Measurements from ENCODE around the gene PTK7. TPM values are rescaled to one million over a fixed set of nuclear protein-coding genes. Genes with fewer than 3 reads are reported as not detected.
"Not testable (repeated sequence)": the region's sequence is repeated elsewhere in the genome, so short reads cannot be mapped to it uniquely, and the experiment has no call there.

Gene PTK7
- total RNA-seq, 1 donor from 2014 or later = 155 TPM

DNA sequence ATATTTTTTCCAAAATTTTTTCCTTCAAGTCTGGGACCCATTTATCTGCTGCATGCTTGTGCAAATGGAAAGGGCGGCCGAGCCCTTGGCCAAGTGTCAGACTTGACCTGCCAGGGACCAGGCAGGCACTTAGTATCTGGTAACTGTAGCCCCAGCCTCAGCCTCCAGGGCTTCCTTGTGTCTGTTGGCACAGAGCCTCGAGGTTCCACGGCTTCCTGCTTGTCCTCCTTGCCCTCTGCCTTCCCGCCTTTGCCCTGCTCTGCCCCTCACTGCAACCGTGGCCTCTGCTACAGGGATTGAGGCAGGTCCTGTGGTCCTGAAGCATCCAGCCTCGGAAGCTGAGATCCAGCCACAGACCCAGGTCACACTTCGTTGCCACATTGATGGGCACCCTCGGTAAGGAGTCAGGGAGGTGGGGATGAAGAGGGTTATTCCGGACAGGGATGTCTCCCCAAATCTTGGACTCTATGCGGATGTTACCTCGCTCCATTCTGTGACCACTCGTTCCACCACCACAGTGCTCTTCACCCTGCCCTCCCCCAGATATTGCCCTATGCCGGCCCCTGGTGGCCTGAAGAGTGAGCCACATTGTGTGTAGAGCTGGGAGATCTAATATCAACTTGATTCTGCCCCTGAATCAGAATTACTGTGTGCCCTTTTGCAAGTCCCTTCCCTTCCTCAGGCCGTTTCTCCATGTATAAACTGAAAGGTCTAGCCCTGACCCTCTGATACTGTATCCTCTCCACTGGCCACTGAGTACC, 53.5 kb downstream of the PTK7 start:
- Mint-ChIP-seq H3K27ac (no peak overlapping the region), H3K4me3 (peak overlapping the region; percentile 5), H3K9me3 (no peaks in the 10 kb centered on the region), H3K36me3 (peaks cover 4% of the 10 kb centered on the region), H3K27me3 (no peaks in the 10 kb centered on the region), H3K4me1 (ENCODE audit: unreplicated experiment) (peaks cover 20% of the 10 kb centered on the region)
- DNase-seq (ENCODE audit: extremely low spot score, unreplicated experiment) = no peak
- TF ChIP-seq, protein P1, sequence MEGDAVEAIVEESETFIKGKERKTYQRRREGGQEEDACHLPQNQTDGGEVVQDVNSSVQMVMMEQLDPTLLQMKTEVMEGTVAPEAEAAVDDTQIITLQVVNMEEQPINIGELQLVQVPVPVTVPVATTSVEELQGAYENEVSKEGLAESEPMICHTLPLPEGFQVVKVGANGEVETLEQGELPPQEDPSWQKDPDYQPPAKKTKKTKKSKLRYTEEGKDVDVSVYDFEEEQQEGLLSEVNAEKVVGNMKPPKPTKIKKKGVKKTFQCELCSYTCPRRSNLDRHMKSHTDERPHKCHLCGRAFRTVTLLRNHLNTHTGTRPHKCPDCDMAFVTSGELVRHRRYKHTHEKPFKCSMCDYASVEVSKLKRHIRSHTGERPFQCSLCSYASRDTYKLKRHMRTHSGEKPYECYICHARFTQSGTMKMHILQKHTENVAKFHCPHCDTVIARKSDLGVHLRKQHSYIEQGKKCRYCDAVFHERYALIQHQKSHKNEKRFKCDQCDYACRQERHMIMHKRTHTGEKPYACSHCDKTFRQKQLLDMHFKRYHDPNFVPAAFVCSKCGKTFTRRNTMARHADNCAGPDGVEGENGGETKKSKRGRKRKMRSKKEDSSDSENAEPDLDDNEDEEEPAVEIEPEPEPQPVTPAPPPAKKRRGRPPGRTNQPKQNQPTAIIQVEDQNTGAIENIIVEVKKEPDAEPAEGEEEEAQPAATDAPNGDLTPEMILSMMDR (conservative IDR thresholded peaks at IDR 0.05) = peak; percentile 68

DNA sequence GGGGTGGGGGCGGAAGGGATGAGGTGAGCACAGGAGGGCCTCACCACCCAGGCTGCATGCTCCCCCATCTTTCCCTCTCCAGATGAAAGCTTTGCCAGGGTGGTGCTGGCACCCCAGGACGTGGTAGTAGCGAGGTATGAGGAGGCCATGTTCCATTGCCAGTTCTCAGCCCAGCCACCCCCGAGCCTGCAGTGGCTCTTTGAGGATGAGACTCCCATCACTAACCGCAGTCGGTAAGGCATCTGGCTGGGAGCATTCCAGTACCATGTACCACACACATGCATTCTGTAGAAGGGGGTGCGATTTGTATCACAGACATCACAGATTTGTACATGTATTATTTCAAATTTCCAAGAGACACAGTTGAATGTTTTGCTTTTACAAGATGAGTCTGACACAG, 54.3 kb downstream of the PTK7 start:
- Mint-ChIP-seq H3K4me1 (ENCODE audit: unreplicated experiment) (peaks cover 20% of the 10 kb centered on the region), H3K27me3 (no peaks in the 10 kb centered on the region), H3K36me3 (peaks cover 7% of the 10 kb centered on the region), H3K9me3 (no peaks in the 10 kb centered on the region), H3K27ac (no peak overlapping the region), H3K4me3 (no peak overlapping the region)
- DNase-seq (ENCODE audit: extremely low spot score, unreplicated experiment) = no peak
- TF ChIP-seq, protein P1 (conservative IDR thresholded peaks at IDR 0.05) = no peak

DNA sequence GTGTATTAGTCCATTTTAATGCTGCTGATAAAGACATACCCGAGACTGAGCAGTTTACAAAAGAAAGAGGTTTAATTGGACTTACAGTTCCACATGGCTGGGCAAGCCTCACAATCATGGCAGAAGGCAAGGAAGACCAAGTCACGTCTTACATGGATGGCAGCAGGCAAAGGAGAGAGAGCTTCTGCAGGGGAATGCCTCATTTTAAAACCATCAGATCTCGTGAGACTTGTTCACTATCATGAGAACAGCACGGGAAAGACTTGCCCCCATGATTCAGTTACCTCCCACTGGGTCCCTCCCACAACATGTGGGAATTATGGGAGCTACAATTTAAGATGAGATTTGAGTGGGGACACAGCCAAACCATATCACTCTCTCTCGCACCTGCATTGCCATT, 55.3 kb downstream of the PTK7 start:
- not testable (repeated sequence) for H3K27ac Mint-ChIP-seq; H3K4me3 Mint-ChIP-seq; H3K27me3 Mint-ChIP-seq; H3K36me3 Mint-ChIP-seq; DNase-seq (ENCODE audit: extremely low spot score, unreplicated experiment); H3K9me3 Mint-ChIP-seq
- H3K4me1 Mint-ChIP-seq (ENCODE audit: unreplicated experiment) = peaks cover 18% of the 10 kb centered on the region

DNA sequence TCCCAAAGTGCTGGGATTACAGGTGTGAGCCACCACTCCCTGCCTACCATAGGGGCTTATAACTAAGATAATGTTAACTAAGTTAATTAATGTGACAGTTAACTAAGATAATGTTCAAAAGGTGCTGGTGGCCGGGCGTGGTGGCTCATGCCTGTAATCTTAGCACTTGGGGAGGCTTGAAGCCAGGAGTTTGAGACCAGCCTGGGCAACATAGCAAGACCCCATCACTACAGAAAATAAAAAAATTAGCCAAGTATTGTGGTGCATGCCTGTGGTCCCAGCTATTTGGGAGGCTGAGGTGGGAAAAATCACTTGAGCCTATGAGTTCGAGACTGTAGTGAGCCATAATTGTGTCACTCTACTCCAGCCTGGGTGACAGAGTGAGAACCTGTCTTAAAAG, 62.2 kb downstream of the PTK7 start:
- H3K27me3 Mint-ChIP-seq = no peaks in the 10 kb centered on the region
- TF ChIP-seq, protein P1 (conservative IDR thresholded peaks at IDR 0.05) = no peak

DNA sequence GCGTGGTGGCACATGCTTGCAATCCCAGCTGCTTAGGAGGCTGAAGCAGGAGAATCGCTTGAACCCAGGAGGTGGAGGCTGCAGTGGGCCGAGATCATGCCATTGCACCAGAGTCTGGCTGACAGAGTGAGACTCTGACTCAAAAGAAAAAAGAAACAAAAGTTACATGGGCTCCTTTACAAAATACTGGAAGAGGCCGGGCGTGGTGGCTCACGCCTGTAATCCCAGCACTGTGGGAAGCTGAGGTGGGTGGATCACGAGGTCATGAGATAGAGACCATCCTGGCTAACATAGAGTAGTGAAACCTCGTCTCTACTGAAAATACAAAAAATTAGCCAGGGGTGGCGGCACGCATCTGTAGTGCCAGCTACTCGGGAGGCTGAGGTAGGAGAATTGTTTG, 63.9 kb downstream of the PTK7 start:
- not testable (repeated sequence) for H3K9me3 Mint-ChIP-seq; H3K27me3 Mint-ChIP-seq; H3K36me3 Mint-ChIP-seq; H3K4me3 Mint-ChIP-seq; DNase-seq (ENCODE audit: extremely low spot score, unreplicated experiment); H3K27ac Mint-ChIP-seq
- H3K4me1 Mint-ChIP-seq (ENCODE audit: unreplicated experiment) = peaks cover 14% of the 10 kb centered on the region

More for the DNA sequence above, 62.2 kb downstream of the PTK7 start:
- Mint-ChIP-seq H3K27ac (no peak overlapping the region), H3K4me1 (ENCODE audit: unreplicated experiment) (peaks cover 8% of the 10 kb centered on the region), H3K36me3 (peaks cover 9% of the 10 kb centered on the region), H3K4me3 (no peak overlapping the region), H3K9me3 (no peaks in the 10 kb centered on the region)
- no peak for DNase-seq (ENCODE audit: extremely low spot score, unreplicated experiment)

DNA sequence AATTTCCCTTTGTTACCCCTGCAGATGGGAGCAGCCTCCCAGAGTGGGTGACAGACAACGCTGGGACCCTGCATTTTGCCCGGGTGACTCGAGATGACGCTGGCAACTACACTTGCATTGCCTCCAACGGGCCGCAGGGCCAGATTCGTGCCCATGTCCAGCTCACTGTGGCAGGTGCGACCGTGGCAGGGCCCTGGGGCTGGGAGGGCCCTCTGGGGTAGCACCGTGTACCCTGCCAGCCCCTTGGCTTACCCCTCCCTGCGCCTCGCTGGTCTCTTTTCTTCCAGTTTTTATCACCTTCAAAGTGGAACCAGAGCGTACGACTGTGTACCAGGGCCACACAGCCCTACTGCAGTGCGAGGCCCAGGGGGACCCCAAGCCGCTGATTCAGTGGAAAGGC, 65.5 kb downstream of the PTK7 start:
- TF ChIP-seq, protein P1 (conservative IDR thresholded peaks at IDR 0.05) = no peak
- DNase-seq (ENCODE audit: extremely low spot score, unreplicated experiment) = no peak
- H3K4me3 Mint-ChIP-seq = no peak overlapping the region
- H3K9me3 Mint-ChIP-seq = no peaks in the 10 kb centered on the region
- peaks cover 14% of the 10 kb centered on the region for H3K4me1 Mint-ChIP-seq (ENCODE audit: unreplicated experiment)
- H3K27me3 Mint-ChIP-seq = no peaks in the 10 kb centered on the region
- peaks cover 6% of the 10 kb centered on the region for H3K36me3 Mint-ChIP-seq
- no peak overlapping the region for H3K27ac Mint-ChIP-seq
